Activated CD4-positive, alpha-beta T cell treated with anti-CD3 and anti-CD28 coated beads, Interleukin-2, amount 50 U/mL, for 24 hours (primary cell): ENCODE measurements around the gene TANC2.
"Not testable (repeated sequence)": the region's sequence is repeated elsewhere in the genome, so short reads cannot be mapped to it uniquely, and the experiment has no call there.

Source experiments
- DNase-seq, 2 donors: peaks; one replicate each; pipeline ENCODE4 v3.0.0-alpha.2; 2020; ENCODE audit warnings: low read depth in 1 of 2, low spot score in 1 of 2

TANC2 gene

DNA sequence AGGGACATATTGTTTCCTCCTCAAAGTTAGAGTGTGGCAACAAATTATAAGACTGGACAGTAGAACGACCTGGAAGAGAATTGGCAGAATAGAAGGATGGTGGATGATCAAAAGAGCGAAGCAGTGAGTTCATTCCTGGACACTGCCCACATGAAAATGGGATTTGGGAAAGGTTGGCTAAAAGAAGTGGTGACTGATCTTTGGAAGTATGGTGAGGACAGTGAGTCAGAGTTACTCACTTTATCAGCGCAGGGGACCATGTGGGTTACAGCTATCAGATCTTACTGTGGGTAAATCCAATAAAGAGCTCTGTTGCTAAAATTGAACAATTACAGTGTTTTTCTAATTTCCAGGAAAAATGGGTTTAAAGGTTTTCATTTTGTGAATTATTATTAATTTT is 2.7 kb upstream of the TANC2 start:
- no peak for DNase-seq

- DNase-seq = no peak
Observed at GRCh38 chr17:62964506-62964905, 1.5 kb upstream of the TANC2 start.

DNA sequence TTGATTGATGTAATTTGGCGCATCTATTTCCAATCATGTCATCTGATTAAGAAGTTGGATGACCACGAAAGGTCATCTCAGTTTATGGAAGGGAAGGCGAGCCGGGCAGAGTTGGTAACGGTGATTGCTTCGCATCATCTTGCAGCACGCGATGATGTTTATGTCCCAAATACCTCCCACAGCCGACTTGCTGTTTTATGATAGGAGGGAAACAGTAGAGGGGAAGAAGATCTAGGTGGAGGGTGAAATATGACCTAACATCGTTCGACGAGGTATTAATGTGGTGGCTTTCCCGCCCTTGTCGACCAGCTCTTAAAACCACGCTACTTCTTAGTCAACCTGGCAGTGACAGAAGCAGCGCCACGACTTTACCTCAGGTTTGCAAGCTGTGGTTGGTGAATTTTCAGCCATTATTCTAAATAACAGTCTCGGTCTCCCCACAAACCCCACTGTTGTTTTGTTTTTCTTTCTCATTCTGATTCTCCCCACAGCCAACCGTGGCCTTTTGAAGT is 805 bp upstream of the TANC2 start:
- peak in 1 of 2 donors; percentile 10 for DNase-seq

- peak in 1 of 2 donors; percentile 47 for DNase-seq
Observed at GRCh38 chr17:62966426-62967204, 580 bp downstream of the TANC2 start.

DNA sequence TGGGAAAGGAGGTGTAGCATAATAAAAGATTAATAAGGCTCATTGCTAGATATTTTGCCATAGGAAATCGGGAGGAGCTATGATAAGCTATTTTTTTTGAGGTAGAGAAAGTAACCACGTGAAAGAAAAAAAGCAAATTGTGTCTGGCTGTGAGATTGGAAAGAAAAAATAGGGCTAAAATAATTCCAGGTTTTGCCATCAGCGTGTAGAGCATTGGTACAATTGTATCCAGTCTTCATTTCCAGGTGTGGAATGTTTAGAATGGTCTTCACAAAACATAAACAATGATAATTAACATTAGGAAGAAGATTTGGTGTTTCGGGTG is 1.1 kb downstream of the TANC2 start:
- no peak for DNase-seq

- DNase-seq = peak in 1 of 2 donors; percentile 55
Observed at GRCh38 chr17:62968445-62968923, 2.4 kb downstream of the TANC2 start.

DNA sequence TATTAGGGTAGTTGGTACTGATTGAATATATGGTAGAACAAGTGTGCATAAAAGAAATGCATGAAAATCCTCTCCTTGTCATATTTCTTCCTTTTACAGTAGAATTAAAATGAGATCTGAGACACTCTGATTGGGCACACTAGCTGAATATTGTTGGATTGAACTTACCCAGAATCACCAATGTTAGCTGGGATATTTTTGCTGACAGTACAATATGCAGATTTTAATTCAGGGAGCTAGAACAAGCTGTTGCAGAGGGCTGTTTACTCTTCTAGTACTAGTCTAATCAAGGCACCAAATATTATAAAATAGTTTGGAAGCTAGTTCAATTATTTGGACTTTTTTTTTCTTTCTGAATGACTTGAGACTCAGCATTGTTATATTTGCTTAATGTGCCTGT is 4.6 kb downstream of the TANC2 start:
- no peak for DNase-seq

- DNase-seq = no peak
Observed at GRCh38 chr17:62971853-62972252, 5.8 kb downstream of the TANC2 start.

DNA sequence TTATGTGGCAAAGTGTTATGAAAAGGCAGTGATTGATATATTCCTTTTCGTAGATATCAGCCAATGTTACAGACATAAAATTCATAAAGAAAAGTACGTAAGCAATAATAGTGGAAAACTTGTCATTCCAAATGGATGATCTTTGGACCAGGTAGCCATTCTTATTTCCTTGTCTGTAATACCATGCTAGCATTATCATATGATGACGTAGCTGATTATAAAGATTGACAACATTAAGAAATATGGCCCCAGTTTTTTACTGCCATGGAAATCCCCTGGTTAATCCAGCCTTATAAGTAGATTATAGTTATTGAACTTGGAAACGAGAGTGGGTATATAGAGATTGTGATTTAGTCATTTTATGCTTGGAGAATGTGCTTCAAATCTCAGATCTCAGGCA is 8.8 kb downstream of the TANC2 start:
- DNase-seq = no peak

DNA sequence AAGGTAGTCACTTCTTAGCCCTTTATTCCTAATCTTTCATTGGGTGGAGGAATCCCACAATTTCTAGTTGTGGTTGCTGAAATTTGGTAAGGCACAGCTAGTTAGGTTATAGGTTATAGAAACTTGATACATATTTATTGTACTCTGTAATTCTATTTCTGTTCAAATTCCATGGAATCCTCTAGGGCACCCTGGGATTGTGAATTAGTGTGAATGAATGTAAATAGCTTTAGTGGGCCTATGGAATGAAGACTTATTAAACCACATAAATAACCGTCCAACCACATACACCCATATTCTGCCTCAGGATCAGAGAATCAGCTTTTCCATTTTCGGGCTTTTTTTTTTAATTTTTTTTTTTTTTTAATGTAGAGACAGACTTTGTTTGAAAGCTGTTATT is 9.2 kb downstream of the TANC2 start:
- DNase-seq = no peak

DNA sequence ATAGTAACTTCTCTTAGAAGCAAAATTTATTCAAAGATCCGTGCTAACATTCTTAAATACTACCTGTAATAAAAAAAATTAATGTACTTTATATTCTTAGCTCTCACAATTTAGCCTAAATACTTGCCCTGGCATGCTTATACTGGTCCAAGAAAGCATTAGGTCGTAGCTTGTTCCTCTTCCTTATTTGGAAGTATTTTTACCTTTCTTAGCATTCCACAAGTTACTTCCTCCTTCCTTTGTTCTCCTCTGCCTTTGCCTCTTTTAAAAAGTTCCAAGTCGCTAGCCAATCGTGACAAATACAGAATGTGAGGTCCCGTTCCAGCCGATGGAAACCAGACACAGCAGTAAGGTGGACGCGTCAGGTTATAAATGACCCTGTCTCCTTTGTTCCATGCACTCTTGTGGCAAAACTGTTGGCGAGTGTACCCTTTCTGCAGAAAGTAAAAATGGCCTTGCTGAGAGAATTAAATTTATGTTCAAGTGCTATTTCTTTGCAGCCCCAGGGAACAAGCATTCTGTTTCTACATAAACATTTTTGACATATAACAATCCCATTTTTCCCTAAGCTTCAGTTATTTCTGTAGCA is 10.7 kb downstream of the TANC2 start:
- DNase-seq = not testable (repeated sequence)

GRCh38 chr17:62980842-62981241 is 14.8 kb downstream of the TANC2 start:
- no peak for DNase-seq

GRCh38 chr17:62981933-62982332 is 15.9 kb downstream of the TANC2 start:
- DNase-seq = no peak

GRCh38 chr17:62984801-62985200 is 18.8 kb downstream of the TANC2 start:
- no peak for DNase-seq

GRCh38 chr17:62986549-62986948 is 20.5 kb downstream of the TANC2 start:
- DNase-seq = no peak

DNA sequence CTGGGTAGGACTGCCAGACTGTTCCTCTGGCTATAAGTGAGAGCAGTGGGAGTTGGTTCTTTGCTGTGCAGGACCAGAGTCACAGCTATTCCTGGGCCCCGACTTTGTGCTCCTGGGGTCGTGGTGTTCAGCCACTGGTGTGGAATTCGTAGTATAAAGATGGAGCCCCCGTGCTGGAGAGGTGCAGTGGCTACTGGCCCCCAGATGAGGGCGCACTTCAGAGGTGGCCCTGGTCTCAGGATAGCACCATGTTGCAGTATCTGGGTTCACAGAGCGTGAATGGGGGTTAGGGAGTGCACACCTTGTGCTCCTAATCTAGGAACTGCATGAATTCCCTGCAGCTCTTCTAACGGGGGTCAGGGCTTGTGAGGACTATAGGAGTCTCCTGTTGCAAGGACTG is 21.1 kb downstream of the TANC2 start:
- no peak for DNase-seq

DNA sequence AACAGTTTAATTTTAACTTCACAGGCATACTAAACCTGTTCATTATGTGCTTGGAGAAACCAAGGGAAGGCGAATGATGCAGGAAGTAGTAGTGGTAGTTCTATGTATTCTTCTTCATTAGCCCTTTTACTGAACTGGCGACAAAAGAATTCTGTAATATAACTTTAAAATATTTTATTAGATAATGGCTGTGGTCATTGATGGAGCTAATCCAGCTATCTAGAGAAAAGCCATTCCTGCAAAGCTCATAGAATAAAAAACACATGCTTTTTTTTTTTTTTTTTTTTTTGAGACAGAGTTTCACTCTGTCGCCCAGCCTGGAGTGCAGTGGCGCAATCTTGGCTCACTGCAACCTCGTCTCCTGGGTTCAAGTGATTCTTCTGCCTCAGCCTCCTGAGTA is 23.5 kb downstream of the TANC2 start:
- no peak for DNase-seq

- no peak for DNase-seq
Observed at GRCh38 chr17:62994931-62995330, 28.9 kb downstream of the TANC2 start.

DNA sequence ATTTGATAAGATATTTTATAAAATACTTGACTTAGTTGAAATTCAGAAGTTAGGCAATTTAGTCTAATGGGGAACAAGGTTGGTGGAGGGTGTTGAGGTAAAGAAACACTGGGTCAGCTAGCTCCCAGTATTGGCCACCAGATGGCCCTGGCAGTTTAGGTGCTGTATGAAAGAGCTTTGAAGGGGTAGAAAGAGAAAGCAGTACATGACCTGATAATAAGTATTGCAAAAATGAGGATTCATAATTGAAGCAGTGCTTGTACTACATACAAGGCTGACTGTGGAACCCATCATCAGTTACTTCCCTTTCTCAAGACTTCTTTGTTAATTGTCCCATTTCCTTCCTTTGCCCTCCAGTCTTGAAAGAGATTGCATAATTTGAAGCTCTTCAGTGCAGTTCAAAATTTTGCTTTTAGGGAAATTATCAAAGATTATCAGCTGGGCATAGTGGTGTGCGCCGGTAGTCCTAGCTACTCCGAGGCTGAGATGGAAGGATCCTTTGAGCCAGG is 29.4 kb downstream of the TANC2 start:
- no peak for DNase-seq

GRCh38 chr17:62996221-62996620 is 30.2 kb downstream of the TANC2 start:
- DNase-seq = no peak

DNA sequence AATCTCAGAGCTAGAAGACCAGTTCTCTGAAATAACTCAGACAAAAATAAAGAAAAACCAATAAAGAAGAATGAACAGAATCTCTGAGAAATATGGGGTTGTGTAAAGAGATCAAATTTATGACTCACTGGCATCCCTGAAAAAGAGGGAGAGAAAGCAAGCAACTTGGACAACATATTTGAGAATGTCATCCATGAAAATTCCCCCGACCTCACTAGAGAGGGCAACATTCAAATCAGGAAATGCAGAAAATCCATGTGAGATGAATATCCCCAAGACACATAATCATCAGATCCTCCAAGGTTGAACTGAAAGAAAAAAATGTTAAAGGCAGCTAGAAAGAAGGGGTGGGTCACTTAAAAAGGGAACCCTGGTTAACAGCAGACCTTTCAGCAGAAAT is 32.1 kb downstream of the TANC2 start:
- DNase-seq = no peak

- no peak for DNase-seq
Observed at GRCh38 chr17:62998665-62999393, 32.8 kb downstream of the TANC2 start.
